Measurements from ENCODE around the gene RAB43.
"Not testable (repeated sequence)": the region's sequence is repeated elsewhere in the genome, so short reads cannot be mapped to it uniquely, and the experiment has no call there.

Gene RAB43

DNA sequence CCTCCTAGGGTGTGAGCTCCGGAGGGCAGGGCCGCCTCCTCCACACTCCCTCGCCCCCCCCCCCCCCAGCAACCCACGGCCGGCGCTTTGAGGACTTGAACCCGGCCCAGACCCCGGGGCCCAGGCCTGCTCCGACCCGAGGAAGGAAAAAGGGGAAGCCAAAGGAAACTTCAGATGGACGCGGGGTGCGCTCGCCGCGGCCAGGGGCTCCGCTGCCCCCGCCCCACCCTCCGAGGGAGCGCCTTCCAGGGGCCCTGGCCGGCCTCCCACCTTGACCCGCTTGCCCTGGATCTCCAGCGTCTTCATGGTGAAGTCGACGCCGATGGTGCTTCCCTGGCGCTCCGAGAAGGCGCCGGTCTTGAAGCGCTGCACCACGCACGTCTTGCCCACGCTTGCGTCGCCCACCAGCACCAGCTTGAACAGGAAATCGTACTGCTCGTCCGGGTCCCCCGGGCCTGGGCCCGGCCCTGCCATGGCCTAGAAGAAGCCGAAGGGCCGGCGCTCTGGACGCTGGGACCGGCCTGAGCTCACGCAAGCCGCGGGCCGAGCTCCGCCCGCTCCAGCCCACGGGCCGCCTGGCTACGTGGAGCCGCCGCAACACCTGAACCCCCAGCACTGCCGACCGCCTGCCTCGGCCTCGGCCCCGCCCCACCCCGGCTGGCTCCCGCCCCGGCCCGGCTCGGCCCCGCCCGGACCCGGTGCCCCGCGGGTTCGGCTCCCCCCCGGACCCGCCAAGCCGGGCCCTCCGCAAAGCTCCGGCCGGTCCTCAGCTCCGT, 400 bp downstream of the RAB43 start:
- no peak for DNase-seq (ENCODE audit: low spot score)

GRCh38 chr3:129120254-129121004, 1.2 kb downstream of the RAB43 start:
- DNase-seq (ENCODE audit: low spot score): peak; percentile 94

DNA sequence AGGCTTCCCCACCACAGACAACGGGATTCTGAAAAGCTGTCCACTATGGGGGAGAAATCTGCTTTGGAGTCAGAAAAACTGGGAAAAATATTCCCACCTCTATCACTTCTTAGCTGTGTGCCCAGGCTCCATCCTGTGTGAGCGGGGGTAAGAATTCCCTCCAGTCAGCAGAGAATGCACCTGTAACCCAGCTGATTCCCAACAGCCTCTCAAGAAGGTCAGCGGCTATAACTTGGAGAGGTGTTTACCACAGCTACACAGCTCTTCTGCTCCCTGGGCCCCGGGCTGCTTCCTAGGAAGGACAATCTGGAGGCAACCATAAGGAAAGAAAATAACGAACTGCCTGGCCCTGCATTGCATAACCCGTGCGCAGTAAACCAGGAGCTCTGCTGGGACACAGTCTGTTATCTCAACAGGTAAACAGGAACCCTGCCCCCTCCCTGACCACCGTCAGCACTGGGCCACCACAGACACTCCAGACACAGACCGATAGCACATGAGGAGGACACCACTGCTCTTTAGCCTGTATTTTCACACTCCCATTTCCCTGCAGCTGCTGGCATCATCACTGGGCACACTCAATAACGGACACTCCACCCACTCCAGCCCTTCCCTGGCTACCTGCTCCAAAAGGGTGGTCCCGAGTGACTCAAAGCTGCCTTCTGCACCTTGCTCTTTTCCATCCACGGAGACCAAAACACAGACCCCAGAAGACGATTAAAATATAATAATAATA, 2.1 kb downstream of the RAB43 start:
- peak; percentile 86 for DNase-seq (ENCODE audit: low spot score)

- DNase-seq (ENCODE audit: low spot score): no peak
Observed at GRCh38 chr3:129118745-129119144, 2.9 kb downstream of the RAB43 start.

GRCh38 chr3:129117134-129117533, 4.5 kb downstream of the RAB43 start:
- no peak for DNase-seq (ENCODE audit: low spot score)

DNA sequence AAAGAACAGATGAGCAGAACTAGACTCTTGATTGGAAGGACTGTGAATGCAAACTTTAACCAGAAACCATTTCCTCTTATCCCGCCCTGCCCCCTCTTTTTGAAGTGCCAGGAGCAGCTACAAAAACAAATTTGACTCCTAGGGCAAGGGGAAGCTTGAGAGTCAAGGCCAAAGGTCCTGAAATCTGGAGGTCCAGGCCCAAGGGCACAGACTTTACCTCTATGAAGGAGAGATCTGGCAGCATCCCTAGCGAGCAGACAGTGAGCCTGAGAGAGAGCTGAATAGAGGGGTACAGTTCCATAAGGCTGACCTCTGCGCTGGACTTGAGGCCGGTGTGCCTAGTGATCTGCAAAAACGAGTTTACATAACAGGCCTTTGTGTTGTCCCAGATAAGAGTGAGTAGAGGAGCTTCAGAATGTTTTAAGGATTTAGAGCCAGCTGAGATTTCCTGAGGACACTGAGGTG, 5.1 kb downstream of the RAB43 start:
- no peak for DNase-seq (ENCODE audit: low spot score)

- DNase-seq (ENCODE audit: low spot score): no peak
Observed at GRCh38 chr3:129114455-129114854, 7.1 kb downstream of the RAB43 start.

GRCh38 chr3:129112308-129113052, 9.1 kb downstream of the RAB43 start:
- no peak for DNase-seq (ENCODE audit: low spot score)

GRCh38 chr3:129111076-129111780, 10.4 kb downstream of the RAB43 start:
- DNase-seq (ENCODE audit: low spot score): not testable (repeated sequence)

DNA sequence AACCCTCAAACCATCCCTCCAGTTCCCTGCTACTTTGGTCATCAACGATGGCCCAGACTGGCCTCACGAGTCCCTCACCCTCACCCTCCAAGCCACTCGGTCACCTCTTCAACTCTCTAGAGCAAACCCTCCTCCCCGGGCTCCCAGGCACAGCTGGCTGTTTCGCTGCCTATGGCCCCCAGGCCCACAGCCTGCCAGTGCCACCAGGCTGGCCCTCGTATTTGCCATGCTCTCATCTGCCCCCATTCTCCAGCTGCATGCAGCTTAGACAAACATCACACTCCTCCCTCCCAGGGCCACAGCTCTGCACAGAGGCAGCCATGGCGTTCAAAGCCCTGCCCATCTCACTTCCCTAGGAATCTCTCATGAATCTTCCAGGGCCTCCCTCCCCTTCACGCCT, 13.8 kb downstream of the RAB43 start:
- no peak for DNase-seq (ENCODE audit: low spot score)

DNA sequence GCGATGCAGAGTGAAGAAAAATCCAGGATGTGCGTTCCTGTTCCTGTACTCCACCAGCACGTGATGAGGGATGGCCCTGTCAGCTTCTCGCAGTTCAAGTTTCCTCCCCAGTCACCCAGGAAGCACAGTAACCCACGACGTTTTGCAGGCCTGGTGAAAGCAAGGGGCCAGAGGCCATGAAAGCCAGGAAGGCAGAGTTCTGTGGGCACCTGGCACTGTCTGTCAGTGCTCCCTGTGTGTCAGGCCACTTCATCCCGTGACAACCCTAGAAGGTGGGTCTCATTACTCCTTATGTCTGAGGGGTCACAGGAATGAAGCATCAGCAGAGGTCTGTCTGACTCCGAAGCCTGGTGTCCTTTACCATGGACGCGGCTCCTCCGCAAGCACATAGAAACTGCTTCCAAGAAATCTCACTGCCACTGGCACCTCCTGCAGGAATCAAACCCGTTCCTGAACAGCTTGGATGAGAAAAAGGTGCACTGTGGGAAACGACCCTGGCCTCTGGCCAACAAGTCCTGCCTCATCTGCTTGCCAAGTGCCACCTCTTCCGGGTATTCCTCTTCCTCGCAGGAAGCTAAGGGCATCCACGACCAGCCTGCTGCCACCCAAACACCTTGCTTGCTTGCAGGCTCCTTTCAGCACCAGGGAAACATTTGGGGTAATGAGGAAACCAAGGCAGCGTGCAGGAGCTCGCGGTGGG, 14.6 kb downstream of the RAB43 start:
- no peak for DNase-seq (ENCODE audit: low spot score)

DNA sequence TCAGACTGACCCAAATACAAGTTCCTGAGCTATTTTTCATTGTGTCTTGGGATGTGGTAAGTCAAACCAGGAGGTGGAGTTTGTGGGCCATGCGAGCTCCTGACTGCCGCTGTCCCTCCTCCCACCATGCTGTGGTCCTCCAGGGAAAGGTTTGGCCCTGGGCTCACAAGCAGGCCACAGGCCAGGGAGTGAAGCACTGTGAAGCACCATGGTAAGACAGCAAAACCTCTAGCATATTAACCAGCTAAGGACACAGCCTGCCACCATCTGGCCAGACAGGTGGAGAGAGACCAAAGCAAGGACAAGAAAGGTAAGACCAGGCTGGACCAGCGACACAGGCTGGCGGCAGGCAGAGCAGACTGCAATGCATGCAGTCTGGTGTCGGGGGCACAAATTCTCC, 15.3 kb downstream of the RAB43 start:
- DNase-seq (ENCODE audit: low spot score): no peak

DNA sequence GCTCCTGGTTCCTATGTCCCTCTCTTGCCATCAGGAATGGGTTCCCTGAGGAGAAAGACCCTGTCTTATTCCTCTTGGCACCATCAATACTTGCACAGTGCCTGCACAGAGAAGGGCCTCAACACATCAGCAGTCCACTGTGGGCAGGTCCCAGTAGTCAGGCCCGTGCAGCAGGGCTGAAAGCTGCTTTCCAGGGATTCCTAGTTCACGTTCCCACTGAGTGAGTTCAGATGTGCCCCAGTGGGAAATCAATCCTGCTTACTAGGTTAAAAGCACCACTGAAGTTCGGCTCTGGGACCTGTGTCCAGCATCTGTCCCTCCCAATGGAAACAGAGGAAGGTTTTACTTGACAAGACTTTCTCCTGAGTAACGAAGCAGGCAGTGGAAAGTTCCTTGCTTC, 15.7 kb downstream of the RAB43 start:
- no peak for DNase-seq (ENCODE audit: low spot score)

DNA sequence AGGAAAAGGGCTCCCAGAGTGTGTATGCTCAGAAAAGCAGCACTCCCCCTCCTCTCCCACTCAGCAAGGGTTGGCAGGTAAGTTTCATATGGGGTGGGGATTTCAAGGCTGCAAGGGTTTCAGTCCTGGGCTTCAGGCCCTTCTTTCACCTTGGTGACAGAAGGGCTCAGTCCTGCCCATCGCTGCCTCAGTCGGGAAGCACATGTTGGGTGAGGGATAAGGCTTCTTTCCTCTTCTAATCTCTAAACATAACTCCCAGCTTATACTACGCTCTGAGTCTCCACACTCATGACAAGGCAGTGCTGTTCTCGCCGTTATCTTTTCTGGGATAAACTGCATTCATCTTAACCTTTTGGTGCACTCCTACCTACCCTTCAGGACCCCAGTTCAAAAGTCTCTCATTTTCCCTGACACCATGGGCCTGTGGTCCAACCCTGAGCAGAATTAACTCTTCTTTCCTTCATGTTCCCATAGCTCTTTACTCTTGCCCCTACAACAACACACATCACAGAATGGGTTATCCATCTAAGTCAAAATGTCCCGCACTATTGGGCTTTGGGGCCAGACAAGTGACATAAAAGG, 17.0 kb downstream of the RAB43 start:
- DNase-seq (ENCODE audit: low spot score): no peak

DNA sequence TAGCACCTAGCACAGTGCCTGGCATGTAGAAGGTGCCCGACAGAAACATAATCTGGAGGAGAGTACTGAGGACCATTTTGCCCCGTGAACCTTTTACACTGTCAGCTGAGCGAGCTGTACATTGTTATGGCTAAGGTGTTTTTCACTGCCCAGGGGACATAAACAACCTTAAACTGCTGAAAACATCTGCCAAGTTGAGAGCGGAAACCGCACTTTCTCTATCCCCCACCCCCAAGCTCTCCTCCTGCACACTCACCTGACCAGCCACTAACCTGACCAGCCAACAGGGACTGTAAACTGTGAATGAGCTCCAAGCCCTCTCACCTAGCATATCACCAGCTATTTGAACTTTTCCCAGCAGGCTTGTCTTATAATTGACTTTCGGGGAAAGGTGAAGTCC, 17.6 kb downstream of the RAB43 start:
- DNase-seq (ENCODE audit: low spot score): no peak

DNA sequence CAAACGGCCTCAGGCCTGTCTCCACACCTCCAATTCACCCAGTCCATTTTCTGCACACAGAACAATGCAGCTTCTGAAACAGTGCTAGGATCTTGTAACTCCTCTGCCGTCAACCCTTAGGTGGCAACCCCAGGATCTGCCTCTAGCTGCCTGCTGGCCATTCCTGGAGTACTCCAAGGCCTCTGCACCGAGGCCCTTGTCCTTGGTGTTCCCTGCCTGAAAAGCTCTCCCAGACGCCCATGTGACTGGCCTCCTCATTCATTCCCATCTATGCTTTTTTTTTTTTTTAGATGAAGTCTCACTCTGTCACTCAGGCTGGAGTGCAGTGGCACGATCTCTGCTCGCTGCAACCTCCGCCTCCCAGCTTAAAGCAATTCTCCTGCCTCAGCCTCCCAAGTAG, 18.3 kb downstream of the RAB43 start:
- DNase-seq (ENCODE audit: low spot score): no peak

DNA sequence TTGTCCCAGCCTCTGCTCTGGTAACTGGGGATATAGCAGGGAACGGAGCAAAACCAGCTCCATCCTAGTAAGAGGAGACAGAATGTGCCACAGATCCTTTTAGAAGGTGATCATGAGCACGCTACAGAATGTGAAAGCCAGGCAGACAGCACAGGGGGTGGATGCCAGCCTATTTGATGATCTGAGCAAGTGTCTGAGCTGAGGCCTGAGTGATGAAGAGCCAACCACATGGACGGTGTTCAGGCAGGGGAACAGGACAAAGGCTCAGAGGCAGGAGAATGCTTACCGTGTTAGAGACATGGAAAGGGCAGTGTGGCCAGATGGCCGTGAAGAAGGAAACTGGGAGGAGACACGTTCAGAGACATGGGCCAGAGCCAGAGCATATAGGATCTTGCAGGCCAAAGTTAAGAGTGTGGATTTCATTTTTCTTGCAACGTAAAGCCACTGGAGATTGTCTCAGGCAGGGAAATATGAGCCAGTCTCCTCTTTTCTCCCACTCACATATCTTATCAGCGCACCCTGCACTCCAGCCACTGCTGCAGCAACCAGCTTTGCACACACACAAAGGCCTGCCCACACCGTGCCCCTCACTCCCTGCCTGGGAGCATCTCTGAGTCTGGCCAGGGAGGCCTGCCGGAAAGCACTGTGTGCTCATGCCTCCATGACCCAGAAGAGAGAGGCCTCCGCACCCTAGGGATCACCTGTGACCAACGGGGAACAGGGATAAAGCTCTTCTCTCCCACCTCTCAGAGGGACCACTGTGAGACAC, 20.1 kb downstream of the RAB43 start:
- DNase-seq (ENCODE audit: low spot score): no peak

GRCh38 chr3:129100274-129100673, 21.3 kb downstream of the RAB43 start:
- no peak for DNase-seq (ENCODE audit: low spot score)

DNA sequence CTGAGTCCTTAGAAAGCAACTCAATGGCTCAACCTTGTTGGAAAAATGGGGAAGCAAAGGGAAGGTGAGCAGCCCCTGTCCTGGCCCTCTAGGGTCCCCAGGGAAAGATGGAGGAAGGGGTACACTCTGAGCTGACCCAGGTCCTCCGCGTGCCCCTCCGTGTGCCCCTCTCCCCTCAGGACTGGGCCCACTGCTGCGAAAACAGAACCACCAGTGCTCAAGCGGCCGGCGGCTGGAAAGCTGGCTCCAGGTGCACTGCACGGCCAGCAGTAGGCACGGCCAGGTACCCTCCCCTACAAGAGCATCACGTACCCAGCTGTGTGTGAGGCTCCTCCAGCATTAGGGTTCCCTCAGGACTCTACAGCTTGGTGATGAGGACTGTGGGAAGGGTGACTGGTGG, 26.3 kb downstream of the RAB43 start:
- DNase-seq (ENCODE audit: low spot score): no peak

DNA sequence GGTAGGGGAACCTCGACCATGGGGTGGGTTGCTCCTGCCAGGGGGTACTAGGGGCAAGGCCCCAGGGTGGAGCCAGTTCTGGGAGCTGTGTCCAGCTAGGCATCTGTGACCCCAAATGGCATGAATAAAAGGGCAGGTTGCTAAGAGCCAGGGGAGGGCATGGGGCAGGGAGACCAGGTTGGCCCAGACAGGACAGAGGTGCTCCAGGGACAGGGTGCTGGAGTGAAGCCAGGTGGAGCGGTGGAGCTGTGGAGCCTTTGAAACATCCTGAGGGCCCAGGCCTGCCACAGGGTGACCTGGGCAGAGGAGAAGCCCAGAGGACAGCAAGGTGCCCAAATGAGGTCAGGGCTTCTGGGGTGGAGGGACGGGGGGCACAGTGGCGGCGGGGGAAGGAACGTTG, 33.3 kb downstream of the RAB43 start:
- DNase-seq (ENCODE audit: low spot score): not testable (repeated sequence)

All from HuH-7 (cell line).